IMR-90 (cell line): ENCODE data around the gene COX4I1. TPM values are rescaled to one million over a fixed set of nuclear protein-coding genes. Genes with fewer than 3 reads are reported as not detected.

Source experiments
- ATAC-seq: fragments of 200-7000 bp; cut with Tn5 transposase; 2 replicates; pipeline ENCODE4 v1.9.1; 2020; ENCODE audit warnings: low read depth, mild to moderate bottlenecking, moderate library complexity
- BruUV-seq: library from RNA; stranded (reverse); fragments of 400-500 nt; replicated peaks from 2 replicates; lab custom pipeline; 2021; lab: Mats Ljungman, UMichigan
- CTCF ChIA-PET: fragments of 300-600 bp; formaldehyde crosslinking; extraction: SDS; loops from one replicate; lab custom pipeline; 2021; ENCODE audit warnings: antibody characterized with exemption; lab: Yijun Ruan, JAX
- POLR2A ChIA-PET: fragments of 300-600 bp; sonication (Branson Sonifier 250); formaldehyde crosslinking; loops from one replicate; lab custom pipeline; 2022; ENCODE audit warnings: antibody characterized with exemption; ENCODE audit not compliant: unreplicated experiment; lab: Charles Lee
- DNase-seq: peaks from one replicate; pipeline ENCODE4 v3.0.0; 2013
- H2AFZ ChIP-seq: replicated peaks from 2 replicates; pipeline ENCODE3; 2013; ENCODE audit warnings: low read length, mild to moderate bottlenecking; ENCODE audit not compliant: poor library complexity
- H2AK5ac ChIP-seq: 2 replicates; pipeline ENCODE4 v1.6.1; 2013; ENCODE audit warnings: low read depth, low read length, inconsistent platforms
- H2AK9ac ChIP-seq: replicated peaks from 2 replicates; pipeline ENCODE3; 2013; ENCODE audit warnings: mild to moderate bottlenecking, low read depth, low read length, moderate library complexity; ENCODE audit not compliant: poor library complexity
- H2BK120ac ChIP-seq: 2 replicates; pipeline ENCODE4 v1.6.1; 2013; ENCODE audit warnings: low read depth, low read length, inconsistent platforms
- H2BK15ac ChIP-seq: 3 replicates; pipeline ENCODE4 v1.6.1; 2013; ENCODE audit warnings: low read depth, low read length, inconsistent platforms
- H2BK20ac ChIP-seq: 2 replicates; pipeline ENCODE4 v1.6.1; 2013; ENCODE audit warnings: low read depth, mild to moderate bottlenecking, inconsistent platforms, low read length, moderate library complexity
- H2BK5ac ChIP-seq: 2 replicates; pipeline ENCODE4 v1.6.1; 2013; ENCODE audit warnings: mild to moderate bottlenecking, low read depth, low read length, inconsistent platforms; ENCODE audit not compliant: poor library complexity, severe bottlenecking
- H3K14ac ChIP-seq: replicated peaks from 2 replicates; pipeline ENCODE4 v1.6.1; 2013; ENCODE audit warnings: low read depth, low read length, inconsistent platforms
- H3K18ac ChIP-seq: 2 replicates; pipeline ENCODE4 v1.6.1; 2013; ENCODE audit warnings: low read depth, low read length, control low read depth
- H3K23ac ChIP-seq: 2 replicates; pipeline ENCODE4 v1.6.1; 2013; ENCODE audit warnings: low read depth, low read length, inconsistent platforms
- H3K27ac ChIP-seq: 2 replicates; pipeline ENCODE4 v1.5.1; 2013; ENCODE audit warnings: mild to moderate bottlenecking, control low read depth, low read length; ENCODE audit not compliant: insufficient read depth
- H3K27me3 ChIP-seq: 2 replicates; pipeline ENCODE4 v1.6.1; 2013; ENCODE audit warnings: low read length; ENCODE audit not compliant: control insufficient read depth, insufficient read depth
- H3K36me3 ChIP-seq: 2 replicates; pipeline ENCODE4 v1.6.1; 2013; ENCODE audit warnings: low read length, mixed read lengths; ENCODE audit not compliant: control insufficient read depth, insufficient read depth
- H3K4ac ChIP-seq: 2 replicates; pipeline ENCODE4 v1.6.1; 2013; ENCODE audit warnings: low read depth, low read length, inconsistent platforms
- H3K4me1 ChIP-seq: 2 replicates; pipeline ENCODE4 v1.6.1; 2013; ENCODE audit warnings: low read length, mixed read lengths; ENCODE audit not compliant: control insufficient read depth, insufficient read depth
- H3K4me2 ChIP-seq: 2 replicates; pipeline ENCODE4 v1.6.1; 2013; ENCODE audit warnings: low read depth, mild to moderate bottlenecking, control low read depth, low read length, moderate library complexity
- H3K4me3 ChIP-seq: 2 replicates; pipeline ENCODE4 v1.5.1; 2013; ENCODE audit warnings: low read depth, mild to moderate bottlenecking, control low read depth, low read length, moderate library complexity; ENCODE audit not compliant: insufficient read depth
- H3K56ac ChIP-seq: 2 replicates; pipeline ENCODE4 v1.6.1; 2013; ENCODE audit warnings: low read length, inconsistent platforms; ENCODE audit not compliant: insufficient read depth; ENCODE audit errors: extremely low read depth
- H3K79me1 ChIP-seq, 2 experiments: 2 replicates each; pipeline ENCODE4 v1.6.1; 2013; ENCODE audit warnings: low read length in 2 of 2, inconsistent platforms in 1 of 2, low read depth in 1 of 2
- H3K9ac ChIP-seq: 2 replicates; pipeline ENCODE4 v1.6.1; 2013; ENCODE audit warnings: low read depth, low read length, control low read depth
- H3K9me1 ChIP-seq: 2 replicates; pipeline ENCODE4 v1.6.1; 2013; ENCODE audit warnings: low read length, inconsistent platforms; ENCODE audit not compliant: insufficient read depth
- H3K9me3 ChIP-seq: 2 replicates; pipeline ENCODE4 v1.6.1; 2013; ENCODE audit warnings: low read length; ENCODE audit not compliant: control insufficient read depth, insufficient read depth
- H4K20me1 ChIP-seq: 2 replicates; pipeline ENCODE4 v1.6.1; 2013; ENCODE audit warnings: low read length, inconsistent platforms; ENCODE audit not compliant: insufficient read depth
- H4K5ac ChIP-seq: 2 replicates; pipeline ENCODE4 v1.6.1; 2013; ENCODE audit warnings: mild to moderate bottlenecking, low read depth, low read length, control low read depth
- H4K8ac ChIP-seq, 2 experiments: 2 replicates each; pipeline ENCODE4 v1.6.1; 2013; ENCODE audit warnings: low read depth in 2 of 2, low read length in 2 of 2, control low read depth in 1 of 2, inconsistent platforms in 1 of 2
- H4K91ac ChIP-seq: 2 replicates; pipeline ENCODE4 v1.6.1; 2013; ENCODE audit warnings: low read depth, low read length, inconsistent platforms; ENCODE audit not compliant: insufficient read depth
- BHLHE40 ChIP-seq: fragments of 150-350 bp; IDR thresholded peaks from 2 replicates; pipeline ENCODE4 v1.6.1; 2016; ENCODE audit warnings: mild to moderate bottlenecking, low read depth, low read length
- CEBPB ChIP-seq: IDR thresholded peaks from 2 replicates; pipeline ENCODE4 v1.6.1; 2012; ENCODE audit warnings: low read depth, low read length, improper control_type of control experiment
- CHD1 ChIP-seq: IDR thresholded peaks from 2 replicates; pipeline ENCODE4 v1.6.1; 2012; ENCODE audit warnings: low read depth, low read length, improper control_type of control experiment
- CTCF ChIP-seq: conservative IDR thresholded peaks from 2 replicates; pipeline ENCODE4 v1.5.1; 2012; ENCODE audit warnings: mild to moderate bottlenecking, low read depth, low read length, improper control_type of control experiment
- ELK1 ChIP-seq: fragments of 150-350 bp; IDR thresholded peaks from 2 replicates; pipeline ENCODE4 v1.6.1; 2016; ENCODE audit warnings: low read depth, mild to moderate bottlenecking, low read length, moderate library complexity, borderline replicate concordance
- FOS ChIP-seq: fragments of 150-350 bp; IDR thresholded peaks from 2 replicates; pipeline ENCODE4 v1.6.1; 2016; ENCODE audit warnings: low read depth, low read length
- MAFK ChIP-seq: IDR thresholded peaks from 2 replicates; pipeline ENCODE4 v1.6.1; 2012; ENCODE audit warnings: low read depth, low read length, improper control_type of control experiment
- MAZ ChIP-seq: IDR thresholded peaks from 2 replicates; pipeline ENCODE4 v1.6.1; 2012; ENCODE audit warnings: low read depth, mild to moderate bottlenecking, low read length, improper control_type of control experiment, moderate library complexity, borderline replicate concordance
- MXI1 ChIP-seq: IDR thresholded peaks from 2 replicates; pipeline ENCODE4 v1.6.1; 2012; ENCODE audit warnings: low read depth, mild to moderate bottlenecking, low read length, moderate library complexity, borderline replicate concordance
- NFE2L2 ChIP-seq: fragments of 150-350 bp; IDR thresholded peaks from 2 replicates; pipeline ENCODE4 v1.6.1; 2016; ENCODE audit warnings: low read depth, mild to moderate bottlenecking, low read length
- POLR2A ChIP-seq: IDR thresholded peaks from 2 replicates; pipeline ENCODE4 v1.6.1; 2012; ENCODE audit warnings: mild to moderate bottlenecking, low read depth, low read length
- RAD21 ChIP-seq: IDR thresholded peaks from 2 replicates; pipeline ENCODE4 v1.6.1; 2012; ENCODE audit warnings: low read length, improper control_type of control experiment
- RCOR1 ChIP-seq: IDR thresholded peaks from 2 replicates; pipeline ENCODE4 v1.6.1; 2012; ENCODE audit warnings: mild to moderate bottlenecking, low read length, improper control_type of control experiment; ENCODE audit not compliant: insufficient replicate concordance
- RFX5 ChIP-seq: IDR thresholded peaks from 2 replicates; pipeline ENCODE4 v1.8.0; 2012; ENCODE audit warnings: low read depth, mild to moderate bottlenecking, low read length, moderate library complexity
- SMC3 ChIP-seq: fragments of 150-350 bp; IDR thresholded peaks from 2 replicates; pipeline ENCODE4 v1.6.1; 2016; ENCODE audit warnings: low read depth, mild to moderate bottlenecking, antibody characterized with exemption, low read length, moderate library complexity
- WGBS, 2 experiments: methylation state at CpG; one replicate each; pipeline versions ENCODE4 v1.1.5 to v1.1.7; 2013; ENCODE audit warnings: missing lambda C conversion rate in 2 of 2; ENCODE audit not compliant: insufficient read length in 1 of 2; ENCODE audit errors: extremely low coverage in 2 of 2; 5-methylcytosine and 5-hydroxymethylcytosine counted together
- dilution Hi-C: fragments of 300-500 bp; cut with HindIII; formaldehyde crosslinking; loops from one replicate; pipeline ENCODE4 v1.14.3; 2018; ENCODE audit warnings: low sequenced_read_pairs; ENCODE audit not compliant: unreplicated experiment
- in situ Hi-C: fragments of 300-500 bp; cut with MboI; formaldehyde crosslinking; loops from 3 replicates; pipeline ENCODE4 v1.14.3; 2019; ENCODE audit warnings: low sequenced_read_pairs, inconsistent platforms, mixed read lengths
- intact Hi-C: fragments of 100-400 bp; cut with micrococcal nuclease; formaldehyde crosslinking; loops from 2 replicates; pipeline ENCODE4 v1.10.0; 2022
- polyA plus RNA-seq, 3 experiments: library from polyadenylated mRNA; depleted of rRNA; stranded (reverse); fragments of >200 nt; gene quantifications; 2 replicates each; pipeline ENCODE4 v1.2.3, GENCODE V29; 2012; ENCODE audit warnings: low replicate concordance in 1 of 3
- total RNA-seq: library from RNA; depleted of rRNA; stranded (reverse); fragments of >200 nt; gene quantifications from 2 replicates; pipeline ENCODE4 v1.2.3, GENCODE V29; 2012
- TF ChIP-seq, protein P1 (sequence below): fragments of 150-350 bp; IDR thresholded peaks from 2 replicates; pipeline ENCODE4 v1.6.1; 2017; ENCODE audit warnings: mild to moderate bottlenecking, antibody characterized with exemption, low read length, low read depth

Gene COX4I1
- total and polyA plus RNA-seq, 2 of the 4 experiments (the other 2 are of a cell fraction) = 397 to 700 TPM

DNA sequence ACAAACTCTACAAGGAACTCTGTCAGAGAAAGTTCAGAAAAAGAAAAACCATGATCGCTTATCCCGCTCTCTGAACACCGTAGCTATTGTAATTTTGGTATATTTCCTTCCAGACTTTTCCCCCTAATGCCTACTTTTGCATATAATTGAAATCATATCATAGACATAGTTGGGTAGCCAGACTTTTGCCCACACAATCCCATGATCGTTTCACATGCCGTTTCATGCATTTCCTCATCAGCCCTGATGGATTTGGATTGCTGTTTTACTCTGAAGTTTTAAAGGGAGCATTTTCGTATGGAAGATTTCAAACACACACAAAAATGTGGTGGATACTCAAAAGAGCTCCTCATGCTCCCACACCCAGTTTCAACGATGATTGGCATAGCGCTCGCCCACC lies 31.3 kb downstream of the COX4I1 start:
- Histone ChIP-seq H4K5ac (no peak overlapping the region), H3K27ac (no peak overlapping the region), H3K18ac (no peak overlapping the region), H3K4me1 (no peaks in the 10 kb centered on the region), H4K20me1 (no peaks in the 10 kb centered on the region), H3K9me3 (peaks cover 9% of the 10 kb centered on the region; the same call in 1 of the 2 replicates), H3K36me3 (no peaks in the 10 kb centered on the region), H2AK5ac (no peak overlapping the region), H4K8ac (no peak overlapping the region), H4K91ac (no peak overlapping the region), H2AFZ (no peak overlapping the region), H3K9ac (no peak overlapping the region), H3K14ac (no peak overlapping the region), H2BK5ac (no peak overlapping the region), H2BK15ac (no peak overlapping the region), H2AK9ac (no peak overlapping the region), H3K27me3 (peaks cover 51% of the 10 kb centered on the region), H3K56ac (no peak overlapping the region), H3K4ac (no peak overlapping the region), H3K9me1 (no peaks in the 10 kb centered on the region), H2BK120ac (no peak overlapping the region), H3K23ac (no peak overlapping the region), H3K4me3 (no peak overlapping the region), H2BK20ac (no peak overlapping the region), H3K4me2 (no peak overlapping the region), H3K79me1 (no peaks in the 10 kb centered on the region)
- DNase-seq (no peak), ATAC-seq (no peak)
- intact Hi-C loops = no loop called here
- BruUV-seq = no TSS peak
- no peak for TF ChIP-seq FOS
- TF ChIP-seq ELK1 = no peak
- no peak for TF ChIP-seq POLR2A
- no peak for TF ChIP-seq NFE2L2
- no peak for TF ChIP-seq MXI1
- no peak for TF ChIP-seq SMC3
- no peak for TF ChIP-seq MAZ
- TF ChIP-seq RFX5 = no peak
- no peak for TF ChIP-seq MAFK
- TF ChIP-seq CHD1 = no peak
- no peak for TF ChIP-seq CTCF
- no peak for TF ChIP-seq RAD21
- TF ChIP-seq RCOR1 = no peak
- no peak for TF ChIP-seq CEBPB
- TF ChIP-seq BHLHE40 = no peak
- TF ChIP-seq, protein P1, sequence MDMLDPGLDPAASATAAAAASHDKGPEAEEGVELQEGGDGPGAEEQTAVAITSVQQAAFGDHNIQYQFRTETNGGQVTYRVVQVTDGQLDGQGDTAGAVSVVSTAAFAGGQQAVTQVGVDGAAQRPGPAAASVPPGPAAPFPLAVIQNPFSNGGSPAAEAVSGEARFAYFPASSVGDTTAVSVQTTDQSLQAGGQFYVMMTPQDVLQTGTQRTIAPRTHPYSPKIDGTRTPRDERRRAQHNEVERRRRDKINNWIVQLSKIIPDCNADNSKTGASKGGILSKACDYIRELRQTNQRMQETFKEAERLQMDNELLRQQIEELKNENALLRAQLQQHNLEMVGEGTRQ = no peak
- ChIA-PET POLR2A (no interaction called here), CTCF (no interaction called here)
- no CpG with 5 or more reads among the region's 9 CpGs for WGBS, 2 experiments
- in situ Hi-C loops = no loop called here
- dilution Hi-C loops = no loop called here
